ENCODE measurements around the gene BBS9.

Gene BBS9

DNA sequence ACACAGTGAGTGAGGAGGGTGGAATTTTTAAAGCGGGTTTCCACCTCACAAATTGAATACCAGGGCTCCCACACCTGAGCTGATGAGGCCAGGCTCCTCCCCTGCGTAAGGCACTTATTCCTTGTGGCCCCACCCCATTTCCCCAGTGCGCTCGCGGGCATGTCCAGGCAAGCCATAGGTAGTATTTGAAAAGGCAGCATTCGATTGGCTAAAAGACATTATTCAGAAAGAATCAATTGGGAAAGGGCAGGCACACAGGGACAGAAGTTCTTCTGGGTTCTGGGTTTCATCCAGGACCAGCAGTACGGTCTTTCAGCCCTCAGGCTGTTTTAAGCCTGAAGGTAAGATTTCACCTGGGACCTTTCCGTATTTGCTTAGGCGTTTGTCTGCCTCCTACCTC lies 222.3 kb downstream of the BBS9 start:
- no peak for DNase-seq (ENCODE audit: extremely low read depth in 1 of 2, low read depth in 1 of 2)

DNA sequence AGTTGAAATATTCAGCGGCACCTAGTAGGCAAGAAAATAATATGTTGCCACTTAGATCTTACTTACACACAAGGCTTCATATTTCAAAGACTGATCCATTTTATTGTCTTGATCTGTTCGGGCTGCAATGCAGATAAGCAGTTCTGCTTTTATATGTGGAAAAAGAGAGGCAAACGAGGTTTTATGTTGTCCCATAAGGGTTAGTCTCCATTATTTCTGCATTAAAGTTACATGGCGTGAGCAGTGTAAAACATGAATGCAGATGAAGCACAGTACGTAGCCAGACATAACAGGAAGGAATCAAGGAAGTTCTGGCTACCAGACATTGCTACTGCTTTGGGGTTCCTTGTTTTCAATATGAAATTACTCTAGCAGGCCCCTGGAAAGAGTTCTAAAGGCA lies 224.8 kb downstream of the BBS9 start:
- no peak for DNase-seq (ENCODE audit: extremely low read depth in 1 of 2, low read depth in 1 of 2)

DNA sequence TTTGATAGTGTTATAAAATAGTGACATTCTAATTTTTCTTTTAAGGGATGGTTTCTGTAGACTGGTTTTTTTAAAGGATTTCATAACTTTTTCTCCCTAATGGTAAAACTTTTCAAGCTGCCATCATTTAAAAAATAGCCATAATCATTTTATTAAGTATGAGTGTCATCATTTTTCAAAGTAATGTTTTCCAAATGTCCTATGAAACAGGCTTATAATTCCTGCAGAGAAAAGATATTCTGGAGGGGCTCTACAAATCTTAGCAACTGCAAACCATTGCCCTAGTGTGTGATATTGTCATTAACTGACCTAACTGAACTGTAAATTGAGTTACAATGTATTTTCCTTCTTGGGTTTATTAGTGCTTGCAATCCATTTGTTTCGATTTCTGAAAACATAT lies 226.0 kb downstream of the BBS9 start:
- DNase-seq (ENCODE audit: extremely low read depth in 1 of 2, low read depth in 1 of 2) = no peak

DNA sequence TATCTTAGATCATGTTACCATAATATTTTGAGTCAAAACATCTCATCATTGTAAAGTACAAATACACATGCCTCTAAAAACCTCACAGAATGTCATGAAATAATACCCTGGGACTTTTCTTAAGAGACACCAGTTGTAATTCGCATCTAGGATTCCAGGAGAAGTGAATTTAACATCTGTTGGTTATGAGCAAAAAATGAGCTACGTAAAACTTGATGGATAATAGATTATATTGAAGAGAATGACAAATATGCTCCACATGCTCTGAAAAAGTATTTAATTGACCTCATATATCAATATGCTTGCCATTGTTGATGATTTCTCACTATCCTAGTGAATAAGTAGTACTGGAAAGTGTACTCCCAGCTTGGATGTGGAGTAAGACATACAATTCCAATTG lies 227.0 kb downstream of the BBS9 start:
- DNase-seq (ENCODE audit: extremely low read depth in 1 of 2, low read depth in 1 of 2) = no peak

DNA sequence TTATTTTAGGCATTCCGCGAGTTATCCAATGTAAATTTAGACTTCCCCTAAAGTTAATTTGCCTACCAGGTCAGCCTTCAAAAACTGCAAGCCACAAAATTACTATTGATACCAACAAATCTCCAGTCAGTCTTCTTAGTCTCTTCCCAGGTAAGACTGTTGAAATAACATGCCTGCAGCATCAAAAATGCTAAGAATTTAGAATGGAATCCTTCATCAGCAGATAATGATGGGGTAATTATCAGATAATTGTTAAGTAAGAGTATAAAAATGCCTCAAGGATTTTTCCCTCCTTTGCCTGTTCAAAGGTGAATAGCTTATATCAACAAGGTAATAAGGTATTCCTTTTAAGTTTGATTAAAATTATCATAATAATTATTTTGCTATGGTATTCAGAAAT lies 228.5 kb downstream of the BBS9 start:
- DNase-seq (ENCODE audit: extremely low read depth in 1 of 2, low read depth in 1 of 2) = no peak

DNA sequence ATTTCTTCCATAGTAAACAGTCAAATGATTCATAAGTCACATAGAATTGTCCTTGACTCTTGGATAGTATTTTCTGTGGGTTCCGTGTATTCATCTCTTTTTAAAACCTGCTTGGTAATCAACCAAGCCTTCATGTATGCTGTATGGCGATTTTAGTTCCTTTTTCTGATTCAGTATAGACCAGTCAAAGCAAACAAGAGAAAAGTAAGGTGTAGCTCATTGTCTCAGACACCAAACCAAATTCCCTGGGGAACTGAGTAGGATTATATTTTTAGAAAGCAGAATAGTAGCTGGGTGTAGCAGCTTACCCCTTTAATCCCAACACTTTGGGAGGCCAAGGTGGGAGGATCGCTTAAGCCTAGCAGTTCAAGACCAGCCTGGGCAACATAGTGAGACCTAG lies 240.5 kb downstream of the BBS9 start:
- no peak for DNase-seq (ENCODE audit: extremely low read depth in 1 of 2, low read depth in 1 of 2)

DNA sequence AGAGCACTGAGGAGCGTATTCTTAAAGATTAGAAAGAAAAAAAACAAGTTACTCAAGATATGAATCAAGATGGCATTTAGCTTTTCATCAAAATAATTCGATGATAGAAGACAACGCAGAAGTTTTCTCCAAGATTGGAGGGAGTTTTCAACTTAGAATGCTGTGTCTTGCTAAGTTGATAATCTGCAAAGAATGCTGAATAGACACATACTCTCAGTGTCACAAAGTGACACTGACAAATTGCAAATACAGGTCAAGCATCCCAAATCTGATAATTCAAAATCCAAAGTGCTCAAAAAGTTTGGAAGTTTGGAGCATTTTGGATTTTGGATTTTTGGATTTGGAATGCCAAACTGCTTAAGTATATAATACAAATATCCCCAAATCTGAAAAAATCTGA lies 243.8 kb downstream of the BBS9 start:
- no peak for DNase-seq (ENCODE audit: extremely low read depth in 1 of 2, low read depth in 1 of 2)

DNA sequence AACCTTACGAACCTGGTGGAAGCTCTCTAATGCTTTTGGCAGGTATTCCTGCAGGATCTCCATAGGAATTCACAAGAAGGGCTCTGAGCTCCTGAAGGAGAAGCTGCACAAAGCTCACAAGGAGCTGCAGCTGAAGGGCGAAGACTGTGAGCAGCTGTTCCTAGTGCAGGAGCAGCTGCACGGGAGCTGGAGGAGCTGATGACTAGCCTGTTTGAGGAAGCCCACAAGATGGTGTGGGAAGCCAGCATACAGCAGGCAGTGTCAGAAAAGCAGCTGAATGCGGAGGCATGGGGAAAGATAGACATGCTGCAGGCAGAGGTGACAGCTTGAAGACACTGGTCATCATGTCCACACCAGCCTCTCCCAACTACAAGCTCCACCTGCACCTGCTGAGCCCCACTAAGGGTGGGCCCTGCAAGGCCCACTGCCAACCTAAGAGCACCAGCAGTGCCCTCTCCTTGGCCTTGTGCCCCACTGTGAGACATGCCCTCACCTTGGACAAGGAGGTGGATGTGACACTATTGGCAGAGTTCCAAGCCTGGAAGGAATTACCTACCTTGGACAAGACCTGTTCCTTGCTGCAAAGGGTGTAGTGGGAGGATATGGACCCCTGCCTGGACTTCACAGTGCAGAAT lies 250.6 kb downstream of the BBS9 start:
- no peak for DNase-seq (ENCODE audit: extremely low read depth in 1 of 2, low read depth in 1 of 2)

DNA sequence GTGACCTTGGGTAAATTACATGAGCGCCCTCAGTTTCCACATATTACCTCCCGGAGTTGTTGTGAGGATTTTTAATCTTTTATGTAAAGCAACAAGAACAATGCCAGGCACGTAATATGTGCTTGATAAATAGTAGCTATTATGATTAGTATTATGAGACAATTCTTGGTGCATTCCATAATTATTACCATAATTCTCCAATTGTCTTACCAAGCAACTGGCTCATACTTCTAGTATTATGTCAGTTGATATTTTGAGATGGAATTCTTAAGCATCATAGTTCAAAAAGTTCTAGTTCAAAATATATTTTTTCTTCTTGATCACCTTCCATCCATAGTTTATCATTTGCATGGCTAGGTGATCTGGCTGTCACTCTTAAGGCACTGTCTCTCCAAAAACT lies 259.0 kb downstream of the BBS9 start:
- DNase-seq (ENCODE audit: extremely low read depth in 1 of 2, low read depth in 1 of 2) = no peak

DNA sequence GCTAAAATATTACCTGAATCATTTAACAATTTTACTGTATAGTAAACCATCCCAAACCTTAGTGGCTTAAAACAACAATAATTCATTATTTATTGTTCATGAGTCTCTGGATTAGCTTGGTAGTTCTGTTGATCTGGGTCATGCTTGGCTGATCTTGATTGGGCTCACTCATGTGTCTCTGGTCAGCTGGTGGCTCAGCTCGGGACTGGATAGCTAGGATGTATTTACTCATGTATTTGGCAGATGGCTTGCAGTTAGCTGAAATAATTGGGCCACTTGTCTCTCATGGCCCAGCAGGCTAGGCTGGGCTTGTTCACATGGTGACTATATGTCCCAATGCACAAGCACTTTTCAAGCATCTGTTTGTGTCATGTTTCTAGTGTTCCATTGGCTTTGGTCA lies 262.8 kb downstream of the BBS9 start:
- no peak for DNase-seq (ENCODE audit: extremely low read depth in 1 of 2, low read depth in 1 of 2)

DNA sequence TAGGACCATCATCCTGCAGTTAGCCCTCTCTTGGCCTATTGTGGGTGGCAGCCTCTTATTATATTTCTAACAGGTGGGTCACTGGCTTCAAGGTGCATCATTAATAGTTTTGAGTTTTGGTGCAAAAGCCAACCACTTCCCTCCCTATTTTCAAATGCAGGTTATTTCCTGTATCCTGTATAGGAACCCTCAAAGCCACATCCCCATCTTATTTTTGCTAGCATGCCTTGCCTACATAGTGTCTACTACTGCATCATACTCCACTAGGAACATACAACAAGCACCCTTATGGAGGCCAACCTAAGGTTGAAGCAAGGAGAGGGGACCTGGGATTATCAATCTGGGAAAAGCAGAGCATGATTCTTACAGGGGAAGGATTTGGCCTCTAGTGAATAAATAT lies 264.4 kb downstream of the BBS9 start:
- no peak for DNase-seq (ENCODE audit: extremely low read depth in 1 of 2, low read depth in 1 of 2)

DNA sequence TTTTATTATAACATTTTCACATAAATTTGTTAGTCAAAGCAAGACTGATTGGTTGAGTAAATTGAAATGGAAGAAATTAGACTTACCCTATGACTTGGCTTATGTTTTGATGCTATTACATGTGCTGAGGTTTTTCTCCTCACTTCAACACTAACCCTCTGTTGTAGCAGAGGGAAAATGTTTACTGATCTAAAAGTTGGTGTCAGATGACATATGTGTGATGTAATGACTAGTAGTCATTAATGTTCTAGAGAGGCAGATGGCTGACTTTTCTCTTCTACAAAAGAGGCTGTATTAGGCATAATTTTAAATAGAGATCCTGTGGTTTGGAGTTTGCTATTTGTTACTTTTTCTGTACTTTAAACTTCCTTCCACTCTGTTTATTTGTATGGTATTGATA lies 266.0 kb downstream of the BBS9 start:
- DNase-seq (ENCODE audit: extremely low read depth in 1 of 2, low read depth in 1 of 2) = no peak

DNA sequence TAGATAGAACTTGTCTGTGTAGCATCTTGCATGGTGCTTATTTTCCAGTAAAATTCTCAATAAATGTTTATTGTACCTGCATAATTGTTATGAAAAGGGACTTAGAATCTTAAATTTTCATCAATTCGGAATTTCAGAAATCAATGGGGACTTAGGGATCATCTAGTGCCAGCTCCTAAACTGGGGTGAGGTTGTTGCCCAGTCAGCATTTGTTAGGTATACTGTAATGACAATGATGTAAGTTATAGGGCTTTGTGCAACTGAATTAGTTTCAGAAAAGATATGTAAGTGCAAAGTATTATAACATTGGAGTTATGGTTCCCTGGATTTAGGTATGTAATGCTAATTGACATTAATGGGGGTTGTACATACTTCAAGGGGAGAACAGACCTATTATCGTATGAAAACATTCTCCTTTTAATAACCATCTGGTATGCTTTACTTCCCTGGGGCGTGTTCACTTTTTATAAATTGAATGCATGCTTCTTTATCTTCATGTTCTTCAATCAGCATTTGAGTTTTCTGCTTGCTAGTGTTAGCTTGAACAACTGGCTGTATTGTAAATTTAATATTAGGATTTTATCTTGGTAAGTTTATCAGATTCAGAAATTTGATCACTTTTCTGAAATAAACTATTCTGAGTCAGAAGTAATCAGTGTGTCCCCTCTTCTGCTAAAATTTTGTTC lies 270.3 kb downstream of the BBS9 start:
- DNase-seq (ENCODE audit: extremely low read depth in 1 of 2, low read depth in 1 of 2) = no peak

DNA sequence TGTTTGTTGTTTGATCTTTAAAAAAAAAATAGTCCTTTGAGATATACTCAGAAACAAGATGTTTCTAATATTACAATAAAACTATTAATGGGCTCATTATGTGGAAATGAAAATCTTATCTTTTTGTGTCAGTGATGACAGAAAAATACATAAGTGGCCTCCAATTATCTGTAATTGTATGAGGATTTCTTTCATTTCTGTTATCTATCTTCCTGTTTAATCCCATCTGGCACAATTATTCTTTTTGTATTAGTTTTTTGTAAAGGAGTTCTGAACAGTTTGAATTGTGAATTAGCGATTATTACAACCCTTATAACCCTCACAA lies 270.8 kb downstream of the BBS9 start:
- DNase-seq (ENCODE audit: extremely low read depth in 1 of 2, low read depth in 1 of 2) = no peak

DNA sequence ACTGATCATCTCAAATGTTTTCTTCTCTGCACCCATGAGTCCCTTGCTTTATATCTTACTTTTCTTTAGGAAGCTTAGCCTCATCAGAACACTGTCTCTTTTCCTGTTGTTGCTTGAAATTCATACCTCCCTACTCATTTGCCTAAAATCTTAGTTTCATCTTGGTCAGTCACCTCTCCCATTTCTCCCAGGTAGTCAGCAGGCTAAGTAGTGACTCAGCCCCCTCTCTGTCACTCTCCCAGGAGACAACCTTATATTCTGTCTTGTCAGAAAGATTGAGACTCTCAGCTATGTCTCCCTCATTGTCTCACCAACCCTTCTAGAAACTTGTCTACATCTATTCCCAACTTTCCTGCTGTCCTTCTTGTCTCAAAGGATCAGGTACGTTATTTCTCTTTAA lies 280.9 kb downstream of the BBS9 start:
- no peak for DNase-seq (ENCODE audit: extremely low read depth in 1 of 2, low read depth in 1 of 2)

DNA sequence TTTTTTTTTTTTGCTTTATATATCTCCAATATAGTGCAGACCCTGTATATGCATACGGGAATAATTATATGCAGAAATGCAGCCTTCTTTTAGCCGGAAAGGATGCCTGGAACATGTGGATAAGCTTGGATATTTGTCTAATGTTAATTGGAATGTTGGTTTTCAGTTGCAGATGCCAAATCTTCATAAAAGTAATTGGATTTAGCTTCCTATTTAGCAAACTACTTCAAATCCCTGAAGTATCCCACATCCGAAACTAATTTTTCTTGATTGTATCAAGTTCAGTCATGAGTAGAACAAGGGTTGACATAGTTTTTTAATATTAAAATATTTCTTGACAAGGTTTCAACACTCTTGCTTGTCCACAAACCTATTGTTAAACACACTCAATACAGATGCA lies 281.7 kb downstream of the BBS9 start:
- DNase-seq (ENCODE audit: extremely low read depth in 1 of 2, low read depth in 1 of 2) = no peak

DNA sequence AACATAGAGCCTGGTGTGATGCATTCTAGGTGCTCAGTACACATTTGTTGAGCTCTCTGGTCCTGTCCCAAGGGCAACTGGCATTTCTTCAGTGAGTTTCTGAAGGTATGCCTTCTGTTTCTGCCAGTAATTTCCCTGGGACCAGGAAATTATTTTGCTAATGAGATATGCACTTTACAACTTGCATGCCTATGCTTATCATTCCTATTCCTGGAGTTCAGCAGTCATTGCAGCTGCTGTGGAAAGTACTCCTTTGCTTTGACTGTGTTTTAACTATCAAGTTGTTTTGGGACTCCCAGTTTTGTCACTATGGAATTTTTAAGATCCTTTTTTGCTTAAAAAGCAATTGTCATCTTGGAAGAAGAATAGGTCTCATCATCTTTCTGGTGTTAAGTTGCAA lies 283.0 kb downstream of the BBS9 start:
- no peak for DNase-seq (ENCODE audit: extremely low read depth in 1 of 2, low read depth in 1 of 2)

DNA sequence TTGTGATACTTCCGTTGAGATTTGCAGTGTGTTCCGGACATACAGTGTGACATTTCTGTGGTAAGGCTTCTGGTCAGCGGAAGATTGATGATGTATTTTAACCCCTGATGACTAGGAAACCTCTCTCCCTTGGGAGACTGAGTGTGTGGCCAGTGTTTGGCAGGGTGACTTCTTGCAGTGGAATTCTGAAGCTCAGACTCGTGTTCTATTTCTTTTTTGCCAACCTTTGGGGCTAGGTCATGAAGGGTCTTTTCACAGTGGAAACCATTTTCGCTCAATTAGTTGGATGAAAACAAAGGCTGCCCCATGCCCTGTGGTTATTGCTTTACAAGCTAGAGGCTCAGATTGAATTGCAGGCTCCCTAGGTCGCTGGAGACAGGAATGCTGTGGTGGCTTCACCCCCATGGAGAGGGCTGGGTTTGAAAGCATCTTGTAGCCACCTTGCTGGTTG lies 288.9 kb downstream of the BBS9 start:
- no peak for DNase-seq (ENCODE audit: extremely low read depth in 1 of 2, low read depth in 1 of 2)

DNA sequence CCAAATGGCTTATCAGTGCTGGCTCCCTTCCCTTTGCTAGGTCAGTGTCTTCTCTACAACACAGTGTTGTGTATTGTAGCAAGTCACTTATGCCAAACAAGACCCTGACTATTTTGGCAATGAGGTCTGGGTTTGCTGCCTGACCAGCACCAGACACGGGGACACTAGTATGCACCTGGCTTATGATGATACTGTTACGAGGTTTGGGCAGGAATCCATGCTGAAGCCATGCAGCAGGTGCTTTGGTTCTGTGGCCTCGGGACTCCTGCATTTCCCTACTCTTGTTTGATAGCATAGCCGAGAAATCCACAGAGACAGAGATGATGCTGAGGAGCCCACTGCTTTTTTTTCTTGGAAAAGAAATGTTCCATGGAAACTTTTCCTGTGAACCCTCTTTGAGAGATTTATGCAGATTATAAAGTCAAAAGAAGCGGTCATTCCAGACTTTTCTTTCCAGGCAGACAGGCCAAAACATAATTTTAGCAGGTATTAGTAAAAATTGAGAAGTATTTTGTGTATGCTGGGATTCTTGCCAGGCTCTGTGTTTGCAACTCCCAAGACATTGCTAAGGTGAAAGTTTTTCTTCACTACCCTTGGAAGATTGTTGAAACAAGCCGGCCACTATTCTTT lies 291.1 kb downstream of the BBS9 start:
- no peak for DNase-seq (ENCODE audit: extremely low read depth in 1 of 2, low read depth in 1 of 2)

DNA sequence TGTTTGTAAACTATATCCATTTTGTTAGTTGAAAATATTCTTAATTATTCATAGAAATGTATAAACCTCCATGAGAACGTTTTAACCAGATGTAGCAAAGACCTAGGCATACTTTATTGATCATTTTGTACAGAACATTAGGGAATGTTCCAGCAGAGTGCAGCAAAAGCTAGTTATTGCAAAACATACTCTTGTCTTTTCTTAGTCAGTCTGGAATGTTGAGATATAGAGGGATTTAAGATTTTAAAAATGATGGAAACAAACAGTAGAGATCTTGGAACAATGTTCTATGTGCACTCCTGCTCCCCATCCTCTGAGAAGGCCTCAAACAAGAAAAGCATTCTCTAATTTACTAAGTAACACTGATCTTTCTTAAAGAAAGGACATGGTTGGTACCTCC lies 292.1 kb downstream of the BBS9 start:
- no peak for DNase-seq (ENCODE audit: extremely low read depth in 1 of 2, low read depth in 1 of 2)

DNA sequence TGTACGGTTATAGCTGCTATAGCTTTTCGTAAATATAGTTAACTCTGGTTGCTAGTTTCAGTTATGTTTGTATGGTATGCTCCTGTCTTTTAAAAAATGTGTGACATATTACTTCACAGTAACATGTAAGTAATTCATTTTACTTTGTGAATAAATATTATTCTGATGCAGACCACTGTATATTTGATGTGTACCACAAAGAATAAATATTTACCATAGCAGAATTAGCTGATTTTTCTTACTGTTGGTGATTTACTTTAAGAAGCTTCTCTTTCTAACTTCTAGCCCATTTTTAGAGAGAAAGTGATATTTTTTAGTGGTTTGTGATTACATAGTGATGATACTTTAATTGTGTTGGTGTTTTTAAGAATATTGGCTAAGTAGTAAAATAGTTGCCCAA lies 292.8 kb downstream of the BBS9 start:
- no peak for DNase-seq (ENCODE audit: extremely low read depth in 1 of 2, low read depth in 1 of 2)

DNA sequence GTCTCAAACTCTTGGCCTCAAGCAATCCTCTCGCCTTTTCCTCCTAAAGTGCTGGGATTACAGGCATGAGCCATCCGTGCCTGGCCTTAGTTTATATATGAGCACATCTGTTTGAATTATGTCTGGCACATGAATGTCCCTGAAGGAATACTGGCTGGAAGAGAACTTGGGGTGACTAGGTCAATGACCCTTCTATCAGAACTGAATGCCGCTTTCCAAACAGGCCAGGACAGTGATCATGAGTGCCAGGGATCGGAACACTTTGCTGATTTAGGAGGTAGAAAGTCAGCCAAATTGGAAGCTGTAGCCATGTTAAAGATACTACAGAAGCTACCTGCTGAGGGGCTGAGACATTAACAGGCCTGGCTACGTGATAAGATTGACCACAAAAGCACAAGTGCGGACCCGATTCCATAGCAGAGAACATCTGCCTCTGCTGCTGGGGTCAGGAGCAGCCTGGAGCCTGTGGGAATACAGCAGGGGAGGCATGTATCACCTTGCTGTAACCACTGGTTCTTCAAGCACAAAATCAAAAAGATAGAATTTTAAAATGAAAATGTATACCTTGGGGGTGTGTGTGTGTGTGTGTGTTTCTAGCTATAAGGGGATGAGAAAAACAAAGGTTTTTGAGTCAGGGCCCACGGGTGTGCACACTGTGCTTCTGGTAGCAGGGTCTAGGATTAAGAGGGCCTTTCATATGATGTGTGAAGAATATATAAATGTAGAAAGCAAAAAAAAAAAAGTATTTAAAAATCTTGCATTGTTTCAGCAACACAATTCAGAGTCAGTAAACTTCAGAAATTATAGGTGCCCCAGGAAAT lies 293.7 kb downstream of the BBS9 start:
- no peak for DNase-seq (ENCODE audit: extremely low read depth in 1 of 2, low read depth in 1 of 2)
